RWPE2 (cell line): ENCODE results near the gene ABCA3.

Experiments used
- ATAC-seq: fragments of 200-7000 bp; cut with Tn5 transposase; 3 replicates; pipeline ENCODE4 v1.9.1; 2021; ENCODE audit warnings: low read depth
- DNase-seq: peaks from one replicate; pipeline ENCODE4 v3.0.0-alpha.2; 2020; ENCODE audit warnings: low spot score
- H3K27ac ChIP-seq: fragments of 450-650 bp; 2 replicates; pipeline ENCODE4 v1.5.1; 2017; ENCODE audit warnings: mild to moderate bottlenecking; ENCODE audit not compliant: poor library complexity, severe bottlenecking
- H3K27me3 ChIP-seq: fragments of 250-450 bp; sonication (Bioruptor Pico); 2 replicates; pipeline ENCODE4 v1.5.1; 2021; ENCODE audit warnings: mild to moderate bottlenecking, moderate library complexity; ENCODE audit not compliant: insufficient read depth, poor library complexity, severe bottlenecking
- H3K36me3 ChIP-seq: fragments of 250-450 bp; sonication (Bioruptor Pico); 2 replicates; pipeline ENCODE4 v1.5.1; 2020; ENCODE audit warnings: low read depth, mild to moderate bottlenecking, moderate library complexity
- H3K4me1 ChIP-seq: fragments of 250-450 bp; sonication (Bioruptor Pico); 2 replicates; pipeline ENCODE4 v1.5.1; 2021; ENCODE audit warnings: mild to moderate bottlenecking, moderate library complexity; ENCODE audit not compliant: insufficient read depth, poor library complexity, severe bottlenecking
- H3K4me3 ChIP-seq: fragments of 250-450 bp; sonication (Bioruptor Pico); 2 replicates; pipeline ENCODE4 v1.5.1; 2021; ENCODE audit warnings: mild to moderate bottlenecking, moderate library complexity; ENCODE audit not compliant: severe bottlenecking
- H3K9me3 ChIP-seq: fragments of 250-450 bp; sonication (Bioruptor Pico); 2 replicates; pipeline ENCODE4 v1.5.1; 2021; ENCODE audit warnings: mild to moderate bottlenecking, moderate library complexity; ENCODE audit not compliant: severe bottlenecking
- CTCF ChIP-seq: fragments of 450-650 bp; IDR thresholded peaks from one replicate; pipeline ENCODE4 v1.5.1; 2017; ENCODE audit warnings: mild to moderate bottlenecking, moderate library complexity; ENCODE audit not compliant: poor library complexity, severe bottlenecking

Gene ABCA3

GRCh38 chr16:2278956-2279800, 61.4 kb downstream of the ABCA3 start:
- no peak for TF ChIP-seq CTCF
- Histone ChIP-seq H3K9me3 (no peaks in the 10 kb centered on the region), H3K4me1 (no peaks in the 10 kb centered on the region), H3K4me3 (no peak overlapping the region), H3K27me3 (no peaks in the 10 kb centered on the region), H3K36me3 (no peaks in the 10 kb centered on the region), H3K27ac (no peak overlapping the region)
- ATAC-seq (no peak), DNase-seq (no peak)

- Histone ChIP-seq H3K9me3 (no peaks in the 10 kb centered on the region), H3K27me3 (no peaks in the 10 kb centered on the region), H3K4me3 (no peak overlapping the region), H3K27ac (no peak overlapping the region), H3K36me3 (no peaks in the 10 kb centered on the region), H3K4me1 (no peaks in the 10 kb centered on the region)
- DNase-seq: no peak
- TF ChIP-seq CTCF: no peak
- ATAC-seq: no peak
Observed at GRCh38 chr16:2278272-2278608, 62.3 kb downstream of the ABCA3 start.

GRCh38 chr16:2277466-2278271, 62.9 kb downstream of the ABCA3 start:
- ATAC-seq: no peak

GRCh38 chr16:2276368-2277195, 63.9 kb downstream of the ABCA3 start:
- Histone ChIP-seq H3K9me3 (no peaks in the 10 kb centered on the region), H3K36me3 (no peaks in the 10 kb centered on the region), H3K4me1 (no peaks in the 10 kb centered on the region), H3K27ac (no peak overlapping the region), H3K4me3 (no peak overlapping the region), H3K27me3 (no peaks in the 10 kb centered on the region)
- no peak for ATAC-seq
- TF ChIP-seq CTCF: no peak
- no peak for DNase-seq

More at GRCh38 chr16:2277466-2278271, 62.9 kb downstream of the ABCA3 start:
- no peaks in the 10 kb centered on the region for H3K36me3 ChIP-seq
- H3K4me1 ChIP-seq: no peaks in the 10 kb centered on the region
- H3K27me3 ChIP-seq: no peaks in the 10 kb centered on the region
- H3K9me3 ChIP-seq: no peaks in the 10 kb centered on the region
- no peak overlapping the region for H3K4me3 ChIP-seq
- TF ChIP-seq CTCF: no peak
- no peak overlapping the region for H3K27ac ChIP-seq
- DNase-seq: no peak
